ENCODE results near the gene SIK3. TPM values are rescaled to one million over a fixed set of nuclear protein-coding genes. Genes with fewer than 3 reads are reported as not detected.

Gene SIK3
- total RNA-seq, 1 donor from 2014 or later = 32.9 TPM

GRCh38 chr11:116796548-116796947 lies 301.7 kb downstream of the SIK3 start:
- ATAC-seq (no peak), DNase-seq (no peak)
- Histone ChIP-seq H3K4me3 (no peak overlapping the region), H3K9me3 (no peaks in the 10 kb centered on the region), H3K27ac (no peak overlapping the region), H3K36me3 (no peaks in the 10 kb centered on the region), H3K4me1 (peaks cover 2% of the 10 kb centered on the region), H3K27me3 (ENCODE audit: low read depth) (no peaks in the 10 kb centered on the region)
- TF ChIP-seq CTCF (IDR thresholded peaks at IDR 0.05) = no peak
- intact Hi-C loops (cut with DNase I) = no loop called here

GRCh38 chr11:116794851-116795250 lies 303.4 kb downstream of the SIK3 start:
- TF ChIP-seq CTCF (IDR thresholded peaks at IDR 0.05) = no peak
- no peak overlapping the region for H3K27ac ChIP-seq
- no peak overlapping the region for H3K4me3 ChIP-seq
- ATAC-seq (no peak), DNase-seq (no peak)
- peaks cover 11% of the 10 kb centered on the region for H3K4me1 ChIP-seq
- H3K36me3 ChIP-seq = no peaks in the 10 kb centered on the region
- intact Hi-C loops (cut with DNase I) = no loop called here
- H3K9me3 ChIP-seq = no peaks in the 10 kb centered on the region
- H3K27me3 ChIP-seq (ENCODE audit: low read depth) = no peaks in the 10 kb centered on the region

- ATAC-seq = no peak
- H3K4me3 ChIP-seq = no peak overlapping the region
- no peak overlapping the region for H3K27ac ChIP-seq
- H3K4me1 ChIP-seq = peaks cover 13% of the 10 kb centered on the region
- no peak for TF ChIP-seq CTCF (IDR thresholded peaks at IDR 0.05)
- no peaks in the 10 kb centered on the region for H3K36me3 ChIP-seq
- intact Hi-C loops (cut with DNase I) = no loop called here
- no peaks in the 10 kb centered on the region for H3K27me3 ChIP-seq (ENCODE audit: low read depth)
- DNase-seq = no peak
- H3K9me3 ChIP-seq = no peaks in the 10 kb centered on the region
These were observed 304.5 kb downstream of the SIK3 start for GRCh38 chr11:116793772-116794097.

Other genes starting within 250 kb of the SIK3 start
- gene PAFAH1B2, start 45.9 kb upstream of the SIK3 start, total RNA-seq = 78.2 TPM
- gene SIDT2, start 80.3 kb upstream of the SIK3 start, total RNA-seq = 190 TPM
- gene TAGLN, start 100.9 kb upstream of the SIK3 start, total RNA-seq = 297 TPM
- 50.2 TPM for gene PCSK7, start 133.6 kb upstream of the SIK3 start, total RNA-seq
- gene RNF214, start 134.2 kb upstream of the SIK3 start, total RNA-seq = 28.9 TPM
- gene BACE1-AS, start 192.9 kb upstream of the SIK3 start, total RNA-seq = 8.6 TPM
- gene BACE1, start 217.8 kb upstream of the SIK3 start, total RNA-seq = 28.4 TPM
- gene CEP164, start 229.4 kb upstream of the SIK3 start, total RNA-seq = 27.3 TPM

All from lower lobe of right lung (tissue), 2 donors.